Measurements from ENCODE around the gene BPTF. TPM values are rescaled to one million over a fixed set of nuclear protein-coding genes. Genes with fewer than 3 reads are reported as not detected.
A peak's percentile ranks its signal among the peaks of the same experiment; 100 is the strongest.
"Not testable (repeated sequence)": the region's sequence is repeated elsewhere in the genome, so short reads cannot be mapped to it uniquely, and the experiment has no call there.

Gene BPTF
- total RNA-seq, 1 donor from 2014 or later, result 129 TPM

DNA sequence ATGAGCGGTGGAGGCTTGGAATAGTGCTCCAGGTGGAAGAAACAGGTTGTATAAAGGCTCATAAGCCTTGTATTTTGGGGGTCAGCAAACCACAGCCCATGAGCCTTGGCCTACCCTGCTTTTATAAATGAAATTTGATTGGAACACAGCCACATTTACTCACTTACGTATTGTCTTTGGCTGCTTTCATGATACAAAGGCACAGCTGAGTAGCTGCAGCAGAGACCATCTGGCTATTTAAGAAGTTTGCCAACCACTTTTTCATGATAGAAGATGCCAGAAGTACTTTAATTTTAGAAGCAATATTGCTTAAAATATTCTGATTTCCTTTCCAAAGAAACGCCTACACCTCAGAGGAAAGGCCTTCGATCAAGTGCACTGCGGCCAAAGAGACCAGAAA, 97.2 kb downstream of the BPTF start:
- Histone ChIP-seq H3K27ac (no peak overlapping the region), H3K9ac (no peak overlapping the region), H3K79me2 (ENCODE audit: low read depth) (peaks cover 9% of the 10 kb centered on the region), H3K27me3 (no peaks in the 10 kb centered on the region), H3K36me3 (peaks cover 37% of the 10 kb centered on the region), H3K4me3 (no peak overlapping the region), H3K4me2 (no peak overlapping the region), H3K4me1 (no peaks in the 10 kb centered on the region), H4K20me1 (ENCODE audit: low read depth) (peaks cover 9% of the 10 kb centered on the region), H3F3A (ENCODE audit: low read depth) (no peaks in the 10 kb centered on the region), H2AFZ (replicated peaks) (no peak overlapping the region), H3K9me3 (ENCODE audit: low read depth) (no peaks in the 10 kb centered on the region)
- Mint-ChIP-seq H3K4me3 (no peak overlapping the region), H3K27ac (no peak overlapping the region), H3K36me3 (peaks cover 21% of the 10 kb centered on the region), H3K9me3 (no peaks in the 10 kb centered on the region), H3K4me1 (no peaks in the 10 kb centered on the region), H3K27me3 (ENCODE audit: insufficient read depth, low read depth) (peaks cover 4% of the 10 kb centered on the region)
- DNase-seq (ENCODE audit: low spot score), result no peak
- TF ChIP-seq EZH2 (IDR thresholded peaks at IDR 0.05) (no peak), EZH2phosphoT487 (IDR thresholded peaks at IDR 0.05) (no peak)
- TF ChIP-seq, protein P1, sequence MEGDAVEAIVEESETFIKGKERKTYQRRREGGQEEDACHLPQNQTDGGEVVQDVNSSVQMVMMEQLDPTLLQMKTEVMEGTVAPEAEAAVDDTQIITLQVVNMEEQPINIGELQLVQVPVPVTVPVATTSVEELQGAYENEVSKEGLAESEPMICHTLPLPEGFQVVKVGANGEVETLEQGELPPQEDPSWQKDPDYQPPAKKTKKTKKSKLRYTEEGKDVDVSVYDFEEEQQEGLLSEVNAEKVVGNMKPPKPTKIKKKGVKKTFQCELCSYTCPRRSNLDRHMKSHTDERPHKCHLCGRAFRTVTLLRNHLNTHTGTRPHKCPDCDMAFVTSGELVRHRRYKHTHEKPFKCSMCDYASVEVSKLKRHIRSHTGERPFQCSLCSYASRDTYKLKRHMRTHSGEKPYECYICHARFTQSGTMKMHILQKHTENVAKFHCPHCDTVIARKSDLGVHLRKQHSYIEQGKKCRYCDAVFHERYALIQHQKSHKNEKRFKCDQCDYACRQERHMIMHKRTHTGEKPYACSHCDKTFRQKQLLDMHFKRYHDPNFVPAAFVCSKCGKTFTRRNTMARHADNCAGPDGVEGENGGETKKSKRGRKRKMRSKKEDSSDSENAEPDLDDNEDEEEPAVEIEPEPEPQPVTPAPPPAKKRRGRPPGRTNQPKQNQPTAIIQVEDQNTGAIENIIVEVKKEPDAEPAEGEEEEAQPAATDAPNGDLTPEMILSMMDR (IDR thresholded peaks at IDR 0.05), result no peak

DNA sequence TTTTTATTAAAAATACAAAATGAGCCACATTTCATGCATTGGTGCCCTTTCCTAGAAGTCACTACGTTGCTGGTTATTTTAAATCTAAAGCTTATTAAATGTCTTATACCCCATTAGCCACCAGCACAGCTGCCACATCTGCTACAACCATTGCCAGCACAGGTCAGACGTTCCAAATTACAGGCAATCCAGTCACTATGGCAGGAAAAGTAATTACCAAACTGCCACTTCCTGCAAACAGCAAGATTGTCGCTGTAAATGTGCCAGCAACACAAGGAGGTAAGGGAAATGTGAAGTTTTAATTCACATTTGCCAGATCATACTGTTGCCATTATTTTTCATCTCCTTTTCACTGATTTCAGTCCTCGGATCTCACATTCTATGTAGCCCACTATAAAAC, 103.5 kb downstream of the BPTF start:
- Histone ChIP-seq H3K36me3 (peaks cover 43% of the 10 kb centered on the region), H3F3A (ENCODE audit: low read depth) (peaks cover 14% of the 10 kb centered on the region)
- not testable (repeated sequence) for H3K9me3 Mint-ChIP-seq; H3K4me3 Mint-ChIP-seq; H3K9ac ChIP-seq; H3K79me2 ChIP-seq (ENCODE audit: low read depth); DNase-seq (ENCODE audit: low spot score); H3K27ac ChIP-seq; H3K4me3 ChIP-seq; H2AFZ ChIP-seq (replicated peaks); H3K27me3 Mint-ChIP-seq (ENCODE audit: insufficient read depth, low read depth); H3K4me1 ChIP-seq; H3K4me2 ChIP-seq; H3K4me1 Mint-ChIP-seq; H3K9me3 ChIP-seq (ENCODE audit: low read depth); H3K27me3 ChIP-seq; H4K20me1 ChIP-seq (ENCODE audit: low read depth); H3K27ac Mint-ChIP-seq
- peaks cover 27% of the 10 kb centered on the region for H3K36me3 Mint-ChIP-seq

DNA sequence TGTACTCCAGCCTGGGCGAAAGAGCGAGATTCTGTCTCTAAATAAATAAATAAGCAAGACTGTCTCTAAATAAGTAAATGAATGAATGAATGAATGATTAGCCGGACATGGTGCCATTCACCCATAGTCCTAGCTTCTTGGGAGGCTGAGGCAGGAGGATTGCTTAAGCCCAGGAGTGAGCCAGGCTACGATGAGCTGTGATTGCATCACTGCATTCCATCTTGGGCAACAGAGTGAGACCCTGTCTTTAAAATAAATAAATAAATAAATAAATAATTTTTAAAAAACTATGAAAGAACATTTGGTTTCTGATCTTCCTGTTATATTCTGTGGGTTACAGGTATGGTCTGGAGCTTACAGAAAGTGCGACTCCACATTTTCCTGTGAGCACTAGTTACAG, 105.9 kb downstream of the BPTF start:
- peaks cover 14% of the 10 kb centered on the region for H3F3A ChIP-seq (ENCODE audit: low read depth)
- no peak overlapping the region for H3K9ac ChIP-seq
- no peak for TF ChIP-seq EZH2phosphoT487 (IDR thresholded peaks at IDR 0.05)
- Mint-ChIP-seq H3K4me3 (no peak overlapping the region), H3K36me3 (peaks cover 26% of the 10 kb centered on the region), H3K9me3 (no peaks in the 10 kb centered on the region), H3K27ac (no peak overlapping the region), H3K4me1 (no peaks in the 10 kb centered on the region), H3K27me3 (ENCODE audit: insufficient read depth, low read depth) (no peaks in the 10 kb centered on the region)
- no peak overlapping the region for H2AFZ ChIP-seq (replicated peaks)
- peaks cover 41% of the 10 kb centered on the region for H3K36me3 ChIP-seq
- no peaks in the 10 kb centered on the region for H3K27me3 ChIP-seq
- DNase-seq (ENCODE audit: low spot score), result no peak
- no peaks in the 10 kb centered on the region for H3K9me3 ChIP-seq (ENCODE audit: low read depth)
- no peaks in the 10 kb centered on the region for H3K4me1 ChIP-seq
- H3K27ac ChIP-seq, result no peak overlapping the region
- no peak overlapping the region for H3K4me2 ChIP-seq
- no peak overlapping the region for H3K4me3 ChIP-seq
- H3K79me2 ChIP-seq (ENCODE audit: low read depth), result no peaks in the 10 kb centered on the region
- peaks cover 3% of the 10 kb centered on the region for H4K20me1 ChIP-seq (ENCODE audit: low read depth)

DNA sequence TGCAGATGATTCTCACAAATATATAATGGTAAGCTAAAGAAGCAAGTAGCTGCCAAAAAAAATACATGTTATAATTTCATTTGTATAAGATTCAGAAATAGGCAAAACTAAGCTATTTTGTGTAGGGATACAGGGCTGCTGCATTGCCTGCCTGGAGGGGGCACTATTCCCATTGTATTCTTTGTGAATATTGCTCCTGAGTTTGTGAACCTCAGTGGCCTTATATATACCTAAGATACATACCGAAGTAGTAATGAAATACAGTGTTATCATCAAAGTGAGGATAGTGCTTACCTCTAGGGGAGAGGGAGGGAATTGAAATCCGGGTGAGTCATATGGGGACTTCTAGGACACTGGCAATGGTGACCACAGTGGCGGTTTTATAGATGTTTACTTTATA, 117.5 kb downstream of the BPTF start:
- Mint-ChIP-seq H3K27ac (no peak overlapping the region), H3K27me3 (ENCODE audit: insufficient read depth, low read depth) (no peaks in the 10 kb centered on the region), H3K4me3 (no peak overlapping the region), H3K9me3 (no peaks in the 10 kb centered on the region), H3K36me3 (peaks cover 43% of the 10 kb centered on the region), H3K4me1 (no peaks in the 10 kb centered on the region)
- Histone ChIP-seq H3K79me2 (ENCODE audit: low read depth) (no peaks in the 10 kb centered on the region), H3K4me2 (no peak overlapping the region), H3K27ac (no peak overlapping the region), H2AFZ (replicated peaks) (no peak overlapping the region), H3K4me1 (no peaks in the 10 kb centered on the region), H3F3A (ENCODE audit: low read depth) (peaks cover 9% of the 10 kb centered on the region), H3K9me3 (ENCODE audit: low read depth) (no peaks in the 10 kb centered on the region), H3K36me3 (peaks cover 47% of the 10 kb centered on the region), H3K9ac (no peak overlapping the region), H4K20me1 (ENCODE audit: low read depth) (no peaks in the 10 kb centered on the region), H3K27me3 (no peaks in the 10 kb centered on the region), H3K4me3 (no peak overlapping the region)
- no peak for DNase-seq (ENCODE audit: low spot score)
- TF ChIP-seq EZH2 (IDR thresholded peaks at IDR 0.05), result no peak
- TF ChIP-seq, protein P1 (IDR thresholded peaks at IDR 0.05), result peak; percentile 52
- no peak for TF ChIP-seq EZH2phosphoT487 (IDR thresholded peaks at IDR 0.05)
